Erythroblast (primary cell): ENCODE data around the gene ATF7IP2.

Experiments
- GATA1 ChIP-seq: IDR thresholded peaks from 2 replicates; pipeline ENCODE4 v1.6.1; 2011; ENCODE audit warnings: low read depth, mild to moderate bottlenecking, control low read depth, low read length, moderate library complexity
- POLR2A ChIP-seq: IDR thresholded peaks from 2 replicates; pipeline ENCODE4 v1.6.1; 2011; ENCODE audit warnings: mild to moderate bottlenecking, low read length

DNA sequence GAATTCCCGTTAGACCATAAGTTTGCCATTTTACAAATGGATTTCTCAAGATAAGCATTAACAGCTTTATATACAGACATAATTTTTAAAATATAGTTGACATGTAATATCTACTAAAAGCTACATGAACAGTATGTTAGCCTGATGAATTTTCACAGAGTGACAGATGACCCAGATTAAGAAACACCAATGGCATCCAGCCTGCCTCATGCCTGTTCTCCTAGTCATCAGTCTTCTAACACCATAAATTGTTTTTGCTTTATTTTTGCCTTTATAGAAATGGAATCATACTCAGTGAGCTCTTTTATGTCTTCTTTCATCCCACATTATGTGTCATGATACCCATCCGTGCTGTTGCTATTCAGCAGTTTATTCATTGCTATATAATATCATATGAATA is 80.0 kb downstream of the ATF7IP2 start:
- TF ChIP-seq GATA1: no peak
- TF ChIP-seq POLR2A: no peak
